NCI-H2227 (cell line): ENCODE measurements around the gene ANXA6.

Source experiments
- DNase-seq: peaks from one replicate; lab custom pipeline; 2025; ENCODE audit not compliant: unreplicated experiment; lab: John Stamatoyannopoulos, UW

The ANXA6 gene

DNA sequence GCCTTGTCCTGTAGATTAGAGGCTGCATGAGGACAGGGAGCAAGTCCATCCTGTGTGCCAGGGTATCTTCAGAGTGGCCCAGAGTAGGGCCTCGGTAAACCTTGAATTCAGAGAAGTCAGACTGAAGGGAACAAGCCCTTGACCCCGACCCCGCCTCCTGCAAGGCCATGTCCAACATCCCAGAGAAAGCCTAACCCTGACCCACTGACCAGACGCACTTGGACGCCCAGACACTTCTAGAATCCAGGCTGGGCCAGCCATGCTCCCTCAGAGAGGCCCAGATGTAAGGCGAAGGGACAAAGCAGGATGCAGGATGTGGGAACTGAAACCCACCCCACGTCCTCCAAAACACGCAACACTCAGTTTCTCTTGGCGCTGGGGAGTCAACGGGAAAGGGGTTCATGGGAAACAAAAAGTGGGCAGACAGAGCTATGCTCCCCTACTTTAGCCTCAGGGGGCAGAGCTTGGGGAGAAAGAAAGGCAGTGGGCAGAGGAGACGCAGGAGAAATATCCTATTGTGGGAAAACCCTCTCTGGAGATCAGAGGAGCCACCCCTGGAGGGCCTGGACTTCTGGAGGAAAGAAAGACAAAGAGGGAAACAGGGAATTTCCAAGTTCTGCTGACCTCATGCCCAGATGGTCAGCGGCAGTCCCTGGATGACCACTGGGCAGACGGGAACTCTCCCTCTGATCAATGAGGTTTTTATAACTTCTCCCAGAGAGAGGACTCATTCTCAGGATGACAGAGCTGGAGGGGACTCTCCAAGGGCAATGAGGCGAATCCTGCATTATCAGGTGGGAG lies 89.7 kb downstream of the ANXA6 start:
- no peak for DNase-seq

GRCh38 chr5:151066920-151067319 lies 90.7 kb downstream of the ANXA6 start:
- DNase-seq: no peak

GRCh38 chr5:151065609-151066008 lies 92.0 kb downstream of the ANXA6 start:
- no peak for DNase-seq

- no peak for DNase-seq
Observed at GRCh38 chr5:151064916-151065499, 92.6 kb downstream of the ANXA6 start.

- no peak for DNase-seq
Observed at GRCh38 chr5:151063142-151063989, 94.2 kb downstream of the ANXA6 start.

- DNase-seq: no peak
Observed at GRCh38 chr5:151062405-151063141, 95.0 kb downstream of the ANXA6 start.

GRCh38 chr5:151060742-151061141 lies 96.8 kb downstream of the ANXA6 start:
- no peak for DNase-seq

GRCh38 chr5:151058891-151059489 lies 98.6 kb downstream of the ANXA6 start:
- DNase-seq: no peak

DNA sequence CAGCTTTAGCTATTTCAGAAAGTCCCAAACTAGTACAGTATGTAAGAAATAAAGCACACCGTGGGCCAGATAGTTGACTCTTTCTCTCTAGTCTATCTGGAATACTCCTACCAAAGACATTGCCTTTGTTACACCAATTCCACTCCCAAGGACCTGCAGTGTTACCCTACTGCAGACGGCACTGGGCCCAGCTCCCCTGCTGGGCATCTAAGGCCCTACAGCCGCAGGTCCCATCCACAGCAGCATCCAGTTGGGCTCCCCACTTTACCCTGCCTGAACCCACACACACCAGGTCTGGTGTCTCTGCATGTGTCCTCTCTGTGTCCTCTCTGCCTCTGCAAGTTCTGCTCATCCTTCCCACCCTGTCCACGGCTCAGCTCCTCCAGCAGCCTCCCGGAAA lies 99.3 kb downstream of the ANXA6 start:
- no peak for DNase-seq

DNA sequence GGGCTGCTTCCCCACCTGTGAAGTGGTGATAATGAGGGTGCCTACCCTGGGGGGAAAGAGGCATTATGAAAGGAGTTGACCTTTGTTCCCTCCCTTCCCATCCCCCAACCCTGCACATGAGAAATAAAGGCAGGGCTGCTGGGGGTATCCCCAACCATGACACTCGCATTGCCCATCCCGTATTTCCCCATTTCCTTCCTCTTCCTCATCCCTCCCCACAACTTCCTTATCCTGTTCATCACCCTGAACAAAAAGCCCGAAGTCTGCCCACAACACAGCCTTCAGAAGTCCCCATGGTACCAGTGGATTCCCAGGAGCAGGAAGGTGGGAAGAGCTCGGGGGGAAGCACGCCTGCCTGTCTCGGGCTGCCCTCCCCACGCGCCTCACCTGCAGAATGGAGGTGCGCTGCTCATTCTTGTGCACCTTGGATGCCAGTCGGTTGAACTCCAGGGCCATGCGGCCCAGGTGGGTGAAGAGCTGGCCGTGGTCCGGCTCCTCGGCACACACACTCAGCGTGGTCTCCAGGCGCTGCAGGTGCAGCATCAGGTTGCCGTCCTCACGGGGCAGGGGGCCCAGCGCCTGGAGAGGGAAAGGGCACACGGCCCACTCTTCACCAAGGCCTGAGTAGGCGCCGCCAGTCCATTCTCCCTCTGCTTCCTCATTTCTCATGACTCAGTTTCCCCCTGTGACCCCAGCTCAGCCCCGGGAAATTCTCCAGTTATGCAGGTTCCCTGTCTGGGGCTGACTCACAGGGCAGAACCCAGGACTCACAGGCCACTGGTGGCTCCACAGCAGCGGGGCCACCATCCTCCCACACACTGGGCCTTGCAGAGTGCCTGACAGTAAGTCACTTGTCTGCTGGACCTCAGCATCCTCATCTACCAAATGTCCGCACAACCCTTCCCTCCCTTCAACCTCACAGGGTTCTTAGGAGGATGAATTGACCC lies 100.9 kb downstream of the ANXA6 start:
- DNase-seq: no peak

- no peak for DNase-seq
Observed at GRCh38 chr5:151055336-151055735, 102.2 kb downstream of the ANXA6 start.

GRCh38 chr5:151054709-151055108 lies 102.9 kb downstream of the ANXA6 start:
- DNase-seq: no peak

DNA sequence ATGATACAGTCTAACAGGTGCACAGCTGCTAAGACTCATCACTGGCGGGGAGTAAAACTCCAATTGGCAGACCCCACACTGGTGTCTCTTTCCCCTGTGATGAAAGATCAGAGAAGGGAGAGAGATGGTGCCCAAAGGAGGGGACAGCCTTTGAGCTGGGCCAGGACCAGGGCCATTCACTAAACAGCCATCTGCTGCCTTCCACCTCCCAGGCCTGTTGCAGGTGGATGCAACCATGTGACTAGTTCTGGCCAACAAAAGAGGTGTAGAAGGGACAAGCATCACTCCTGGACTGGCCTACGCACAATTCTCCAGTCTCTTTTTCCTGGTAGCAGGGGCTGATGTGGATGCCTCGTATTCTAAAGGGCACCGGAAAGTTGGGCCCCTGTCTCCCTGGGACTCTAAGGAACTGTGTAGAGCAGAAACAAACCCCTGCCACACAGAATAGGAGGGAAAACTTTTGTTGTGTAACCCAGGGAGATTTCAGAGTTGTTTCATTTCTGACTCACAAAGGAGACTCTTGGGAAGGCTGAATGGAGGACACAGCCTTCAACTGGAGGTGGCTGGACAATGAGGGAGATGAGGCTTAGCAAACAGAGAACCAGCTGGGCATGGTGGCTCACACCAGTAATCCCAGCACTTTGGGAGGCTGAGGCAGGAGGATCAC lies 103.7 kb downstream of the ANXA6 start:
- no peak for DNase-seq

DNA sequence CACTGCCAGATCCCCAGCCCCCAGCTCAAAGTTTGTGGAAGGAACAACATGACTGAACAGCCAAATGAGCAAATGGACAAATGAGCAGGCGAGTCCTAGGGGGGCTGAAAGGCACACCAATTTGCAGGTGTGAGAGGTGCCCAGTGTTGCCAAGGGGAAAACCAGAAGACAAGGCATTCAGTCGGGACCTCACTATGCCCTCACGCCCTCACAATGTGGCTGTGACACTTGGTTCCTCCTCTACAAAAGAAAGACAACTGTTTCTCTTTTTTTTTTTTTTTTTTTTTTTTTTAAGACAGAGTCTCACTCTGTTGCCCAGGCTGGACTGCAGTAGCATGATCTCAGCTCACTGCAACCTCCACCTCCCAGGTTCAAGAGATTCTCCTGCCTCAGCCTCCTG lies 104.7 kb downstream of the ANXA6 start:
- no peak for DNase-seq

DNA sequence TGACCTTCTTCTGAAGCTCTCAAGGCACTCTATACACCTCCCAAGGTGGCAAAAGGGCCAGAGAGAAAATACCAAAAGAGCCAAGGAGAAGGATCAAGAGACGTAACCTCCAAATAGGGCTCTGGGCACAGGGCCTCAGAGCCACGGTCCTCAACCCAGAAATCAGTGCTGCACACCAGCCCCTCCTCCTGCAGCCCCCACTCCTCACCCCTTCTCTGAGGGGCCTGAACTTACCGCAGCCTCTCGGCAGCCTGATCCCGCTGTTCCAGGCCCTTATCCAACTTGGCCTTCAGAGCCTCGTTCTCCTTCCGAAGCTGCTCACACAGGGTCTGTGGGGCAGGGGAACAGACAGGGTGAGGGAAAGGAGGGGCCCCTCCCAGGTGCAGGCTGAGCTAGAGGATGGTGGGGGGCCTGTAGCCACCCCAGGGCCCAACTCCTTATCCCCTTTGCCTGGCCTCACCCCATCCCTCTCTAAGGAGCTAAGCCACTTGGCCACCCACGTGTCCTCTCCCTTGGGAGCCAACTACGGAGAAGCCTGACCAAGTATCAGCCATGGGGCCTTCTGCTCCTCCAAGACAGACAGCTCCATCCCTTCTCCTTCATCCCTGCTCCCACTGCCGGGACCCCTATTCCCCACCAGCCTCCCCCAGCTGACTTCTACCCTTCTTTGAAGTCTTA lies 105.5 kb downstream of the ANXA6 start:
- no peak for DNase-seq

DNA sequence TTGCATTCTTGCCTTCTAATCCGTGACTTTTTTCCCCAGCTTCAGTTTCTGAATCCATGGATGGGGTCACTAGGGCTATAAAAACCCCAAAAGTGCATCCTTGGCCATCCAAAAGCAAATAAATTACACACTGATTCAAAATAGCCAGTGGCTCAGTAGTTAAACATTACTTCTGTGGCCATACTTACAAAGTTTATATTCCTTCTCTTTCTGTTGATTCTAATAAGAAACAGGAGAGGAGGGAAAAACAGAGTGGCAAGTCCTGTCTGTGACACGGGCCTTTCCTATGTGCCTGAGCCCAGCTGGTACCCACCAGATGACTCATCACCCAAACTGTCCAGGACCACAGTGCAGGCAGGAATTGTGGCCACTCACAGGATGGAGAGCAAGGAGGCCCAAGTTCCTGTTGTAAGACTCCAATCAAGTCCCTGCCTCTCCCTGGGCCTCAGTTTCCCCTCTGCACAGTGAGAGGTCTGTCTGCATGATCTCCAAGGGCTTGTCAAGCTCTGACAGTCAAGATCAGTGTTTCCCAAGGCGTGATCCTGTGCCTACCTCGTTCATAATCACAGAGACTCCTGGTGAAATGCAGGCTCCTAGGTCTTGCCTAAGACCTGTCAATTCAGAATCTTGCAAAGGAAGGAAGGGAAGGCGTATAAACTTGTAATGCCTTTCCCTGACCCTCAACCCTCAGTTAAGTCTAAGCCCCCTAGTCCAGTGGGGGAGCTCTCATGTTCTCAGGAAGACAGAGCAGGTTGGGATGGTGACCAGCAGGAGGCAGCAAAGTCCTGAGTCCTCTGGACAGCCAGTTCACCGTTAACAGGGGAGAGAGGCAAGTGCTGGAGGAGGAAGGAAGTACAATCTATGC lies 106.3 kb downstream of the ANXA6 start:
- peak; percentile 51 for DNase-seq
